LNCaP clone FGC (cell line): ENCODE results near the gene CNTD1.

ENCODE experiments used
- DNase-seq: peaks from one replicate; pipeline ENCODE4 v3.0.0-alpha.2; 2011; ENCODE audit warnings: low read depth
- H3K4me3 ChIP-seq: 2 replicates; pipeline ENCODE4 v1.5.1; 2011; ENCODE audit warnings: mild to moderate bottlenecking, low read depth, low read length, control low read depth
- TF ChIP-seq, protein P1 (sequence below): IDR thresholded peaks from 2 replicates; pipeline ENCODE4 v1.5.1; 2012; ENCODE audit warnings: mild to moderate bottlenecking; ENCODE audit not compliant: control insufficient read depth, insufficient read depth; ENCODE audit errors: extremely low read depth

CNTD1 gene

DNA sequence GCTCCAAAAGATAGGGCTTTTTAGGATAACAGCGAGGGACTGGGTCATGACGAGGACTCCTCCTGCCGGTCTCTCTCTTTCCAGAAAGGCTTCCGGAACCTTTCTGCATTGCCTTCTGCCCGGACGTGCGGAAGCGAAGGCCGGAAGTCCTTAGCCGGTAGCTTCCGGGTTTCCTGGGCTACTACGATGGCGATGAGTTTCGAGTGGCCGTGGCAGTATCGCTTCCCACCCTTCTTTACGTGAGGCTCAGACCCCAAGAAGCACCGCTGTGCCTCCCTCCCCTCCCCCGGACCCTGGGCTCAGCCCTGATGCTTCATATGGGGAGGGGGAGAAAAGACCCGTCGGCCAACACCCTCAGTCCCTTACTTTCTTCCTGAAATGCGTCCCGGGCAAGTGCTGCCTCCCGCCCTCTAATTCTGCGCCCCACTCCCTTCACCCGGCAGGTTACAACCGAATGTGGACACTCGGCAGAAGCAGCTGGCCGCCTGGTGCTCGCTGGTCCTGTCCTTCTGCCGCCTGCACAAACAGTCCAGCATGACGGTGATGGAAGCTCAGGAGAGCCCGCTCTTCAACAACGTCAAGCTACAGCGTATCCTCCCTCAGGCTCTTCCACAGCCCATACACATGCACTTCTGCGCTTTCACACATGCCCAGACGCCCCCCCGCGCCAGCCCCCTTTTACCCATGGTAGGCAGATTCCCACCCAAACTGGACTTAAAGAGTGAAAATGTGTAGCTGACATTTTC, 25.2 kb upstream of the CNTD1 start, which contains the start of gene VPS25:
VPS25 (plus strand) TSS at position 160 of the 746 bp plus-strand sequence; CDS start at position 187, 27 bp downstream.
- TF ChIP-seq, protein P1, sequence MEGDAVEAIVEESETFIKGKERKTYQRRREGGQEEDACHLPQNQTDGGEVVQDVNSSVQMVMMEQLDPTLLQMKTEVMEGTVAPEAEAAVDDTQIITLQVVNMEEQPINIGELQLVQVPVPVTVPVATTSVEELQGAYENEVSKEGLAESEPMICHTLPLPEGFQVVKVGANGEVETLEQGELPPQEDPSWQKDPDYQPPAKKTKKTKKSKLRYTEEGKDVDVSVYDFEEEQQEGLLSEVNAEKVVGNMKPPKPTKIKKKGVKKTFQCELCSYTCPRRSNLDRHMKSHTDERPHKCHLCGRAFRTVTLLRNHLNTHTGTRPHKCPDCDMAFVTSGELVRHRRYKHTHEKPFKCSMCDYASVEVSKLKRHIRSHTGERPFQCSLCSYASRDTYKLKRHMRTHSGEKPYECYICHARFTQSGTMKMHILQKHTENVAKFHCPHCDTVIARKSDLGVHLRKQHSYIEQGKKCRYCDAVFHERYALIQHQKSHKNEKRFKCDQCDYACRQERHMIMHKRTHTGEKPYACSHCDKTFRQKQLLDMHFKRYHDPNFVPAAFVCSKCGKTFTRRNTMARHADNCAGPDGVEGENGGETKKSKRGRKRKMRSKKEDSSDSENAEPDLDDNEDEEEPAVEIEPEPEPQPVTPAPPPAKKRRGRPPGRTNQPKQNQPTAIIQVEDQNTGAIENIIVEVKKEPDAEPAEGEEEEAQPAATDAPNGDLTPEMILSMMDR: no peak
- H3K4me3 ChIP-seq: peak within 1 kb of the TSS; percentile 87
- DNase-seq: peak; percentile 50

DNA sequence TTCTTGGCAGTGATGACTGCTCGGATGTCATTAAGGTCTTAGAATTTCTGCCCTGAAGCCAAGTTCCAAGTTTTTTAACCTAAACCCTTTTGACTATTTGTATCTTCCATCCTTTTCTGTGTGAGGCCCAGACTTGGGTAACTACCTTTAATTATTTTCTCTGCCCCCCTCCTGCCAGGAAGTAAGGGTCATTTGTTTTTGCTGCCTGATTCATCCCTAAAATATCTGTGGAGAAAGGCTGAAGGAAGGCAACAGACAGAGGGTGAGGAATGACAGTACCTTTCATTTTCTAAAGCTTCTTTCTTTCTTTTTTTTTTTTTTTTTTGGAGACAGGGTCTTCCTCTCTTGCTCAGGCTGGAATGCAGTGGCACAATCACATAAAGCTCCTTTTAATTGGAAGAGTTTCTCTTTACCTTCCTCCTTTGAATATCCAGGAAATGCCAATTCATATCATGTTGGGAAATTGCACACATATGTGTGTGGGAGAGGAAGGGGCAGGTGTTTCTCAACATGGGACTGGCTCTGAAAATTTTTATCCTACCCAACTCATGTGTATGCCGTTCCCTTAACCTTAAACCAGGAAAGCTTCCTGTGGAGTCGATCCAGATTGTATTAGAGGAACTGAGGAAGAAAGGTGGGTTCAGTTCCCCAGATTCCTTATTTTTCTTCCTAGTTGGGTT, 24.5 kb upstream of the CNTD1 start:
- TF ChIP-seq, protein P1: no peak
- peak overlapping the region; percentile 87 for H3K4me3 ChIP-seq
- no peak for DNase-seq

DNA sequence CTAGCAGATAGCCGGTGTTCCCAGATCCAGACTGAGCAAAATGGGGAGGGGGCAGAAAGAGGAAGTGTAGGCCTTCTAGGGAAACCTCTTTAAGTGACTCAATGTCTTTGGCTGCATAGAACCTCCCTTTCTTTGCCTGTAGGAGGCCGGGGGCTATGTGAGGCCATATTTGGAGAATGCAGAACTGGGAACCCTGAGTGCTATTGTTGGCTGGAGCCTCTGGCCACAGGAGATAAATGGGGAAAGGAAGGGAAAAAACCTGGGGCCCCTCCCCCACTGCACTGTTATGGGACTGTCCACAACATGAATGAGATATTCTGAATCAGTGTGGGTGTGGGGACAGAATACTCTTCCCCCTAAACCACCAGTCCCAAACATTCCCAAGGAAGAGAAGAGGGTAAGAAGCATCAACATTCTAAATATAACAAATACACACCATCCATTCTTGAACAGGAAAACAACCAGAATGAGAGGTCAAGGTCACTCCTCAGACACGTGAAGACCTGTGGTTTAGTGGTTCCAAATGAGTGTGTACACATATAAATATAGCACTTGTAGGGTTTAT, 23.0 kb upstream of the CNTD1 start:
- TF ChIP-seq, protein P1: no peak
- no peak for DNase-seq
- H3K4me3 ChIP-seq: no peak overlapping the region

DNA sequence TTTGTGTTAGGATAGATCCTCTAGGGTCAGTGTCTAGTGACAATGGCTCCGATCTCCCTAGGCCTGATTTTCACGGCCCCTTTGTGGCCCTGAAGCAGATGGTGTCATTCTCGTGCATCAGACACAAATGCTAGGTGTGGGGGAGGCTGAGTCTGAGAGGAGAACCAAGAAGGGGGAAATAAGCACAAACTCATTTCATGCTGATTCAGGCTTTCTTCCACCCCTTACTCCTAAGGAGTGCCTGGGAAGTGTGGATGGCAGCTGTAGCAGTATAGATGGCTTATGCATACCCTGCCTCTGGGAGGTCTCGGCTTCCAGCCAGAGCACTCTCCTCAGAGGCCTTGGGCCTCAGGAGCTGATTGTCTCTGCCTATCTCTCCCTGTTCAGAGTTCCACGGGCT, 20.1 kb upstream of the CNTD1 start:
- DNase-seq: no peak
- no peak overlapping the region for H3K4me3 ChIP-seq
- TF ChIP-seq, protein P1: no peak

DNA sequence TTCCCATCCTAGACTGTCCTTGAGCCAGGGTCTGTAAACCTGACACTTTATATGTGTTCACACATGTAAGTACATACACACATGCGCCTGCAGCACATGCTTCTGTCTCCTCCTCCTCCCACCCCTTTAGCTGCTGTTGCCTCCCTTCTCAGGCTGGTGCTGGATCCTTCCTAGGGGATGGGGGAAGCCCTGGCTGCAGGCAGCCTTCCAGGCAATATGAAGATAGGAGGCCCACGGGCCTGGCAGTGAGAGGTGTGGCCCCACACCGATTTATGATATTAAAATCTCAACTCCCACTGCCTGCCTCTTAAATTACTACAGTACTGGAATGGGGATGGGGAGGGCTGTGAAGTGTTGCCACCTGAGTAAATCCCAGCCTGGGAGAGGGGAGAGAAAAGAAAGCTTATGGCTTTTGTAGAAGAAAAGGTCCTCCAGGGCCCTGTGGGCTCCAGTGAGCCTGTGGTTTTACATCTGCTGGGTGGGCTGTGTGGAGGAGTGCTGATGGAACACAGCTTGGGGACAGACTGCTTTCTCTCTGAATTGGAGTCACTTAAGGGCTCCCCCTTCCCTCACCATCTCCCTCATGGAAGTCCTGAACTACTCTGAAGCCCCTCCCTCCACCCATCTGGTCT, 19.2 kb upstream of the CNTD1 start:
- no peak for DNase-seq
- no peak overlapping the region for H3K4me3 ChIP-seq
- TF ChIP-seq, protein P1: no peak

DNA sequence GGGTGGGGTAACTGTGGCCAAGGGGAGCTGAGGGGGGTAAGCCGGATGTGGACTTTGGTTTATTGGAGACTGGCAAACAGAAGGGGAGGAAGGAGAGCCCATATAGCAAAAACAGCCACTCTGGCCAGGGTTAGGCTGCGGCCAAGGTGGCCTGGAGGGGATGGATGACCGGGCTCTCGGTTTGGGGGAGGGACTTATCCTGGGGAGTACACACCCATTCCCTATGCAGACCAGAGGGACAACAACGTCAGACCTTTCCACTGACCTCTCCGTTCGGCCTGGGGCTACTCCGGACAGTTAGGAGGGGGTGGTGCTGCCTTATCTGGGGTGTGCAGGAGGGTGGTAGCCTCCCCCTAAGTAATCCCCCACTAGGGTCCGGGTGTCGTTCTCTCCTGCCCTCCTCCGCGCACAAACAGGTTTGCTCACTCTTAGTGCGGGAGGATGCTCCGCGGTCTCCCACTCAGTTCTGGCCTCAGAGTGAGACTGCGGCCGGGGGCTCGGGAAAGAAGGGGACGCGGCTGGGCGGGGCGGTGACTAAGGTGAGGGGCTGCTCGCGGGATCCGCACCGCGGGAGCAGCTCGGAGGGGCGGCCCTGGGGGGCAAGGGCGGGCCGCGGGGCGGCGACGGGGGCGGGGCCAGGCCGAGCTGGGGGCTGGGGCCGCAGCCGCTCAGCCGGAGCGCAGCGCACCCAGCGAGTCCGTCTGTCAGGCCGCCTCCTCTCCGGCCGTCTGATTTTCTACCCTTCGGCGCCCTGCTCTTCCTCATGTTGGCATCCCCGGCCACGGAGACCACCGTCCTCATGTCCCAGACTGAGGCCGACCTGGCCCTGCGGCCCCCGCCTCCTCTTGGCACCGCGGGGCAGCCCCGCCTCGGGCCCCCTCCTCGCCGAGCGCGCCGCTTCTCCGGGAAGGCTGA, 18.5 kb upstream of the CNTD1 start, which contains the start of gene WNK4:
WNK4 (plus strand) TSS at position 675 of the 915 bp plus-strand sequence; CDS start at position 764, 89 bp downstream.
- no peak within 1 kb of the TSS for H3K4me3 ChIP-seq
- DNase-seq: no peak
- TF ChIP-seq, protein P1: no peak
